Activated naive CD4-positive, alpha-beta T cell treated with anti-CD3 and anti-CD28 coated beads, Interleukin-2, amount 10 ng/mL, durations not matched to agents 7 days and 5 days (primary cell): ENCODE results near the gene CTNND2.
"Not testable (repeated sequence)": the region's sequence is repeated elsewhere in the genome, so short reads cannot be mapped to it uniquely, and the experiment has no call there.

Experiments used
- CTCF ChIA-PET: fragments of 350-600 bp; sonication (Branson Sonifier 250); formaldehyde crosslinking; loops from one replicate; lab custom pipeline; 2021; ENCODE audit warnings: antibody characterized with exemption; lab: Charles Lee
- DNase-seq: peaks from one replicate; pipeline ENCODE4 v3.0.0-alpha.2; 2020
- H3K27ac Mint-ChIP-seq: one replicate; pipeline ENCODE4 v1.8.0; 2021; ENCODE audit warnings: mild to moderate bottlenecking, moderate library complexity, mixed read lengths
- H3K27me3 Mint-ChIP-seq: one replicate; pipeline ENCODE4 v1.8.0; 2021; ENCODE audit warnings: mild to moderate bottlenecking, mixed read lengths
- H3K36me3 Mint-ChIP-seq: one replicate; pipeline ENCODE4 v1.8.0; 2021; ENCODE audit warnings: mixed read lengths
- H3K4me1 Mint-ChIP-seq: one replicate; pipeline ENCODE4 v1.8.0; 2021; ENCODE audit warnings: mixed read lengths
- H3K4me3 Mint-ChIP-seq: one replicate; pipeline ENCODE4 v1.8.0; 2021; ENCODE audit warnings: mild to moderate bottlenecking, moderate library complexity, mixed read lengths
- H3K9me3 Mint-ChIP-seq: one replicate; pipeline ENCODE4 v1.8.0; 2021; ENCODE audit warnings: mixed read lengths

Gene CTNND2

DNA sequence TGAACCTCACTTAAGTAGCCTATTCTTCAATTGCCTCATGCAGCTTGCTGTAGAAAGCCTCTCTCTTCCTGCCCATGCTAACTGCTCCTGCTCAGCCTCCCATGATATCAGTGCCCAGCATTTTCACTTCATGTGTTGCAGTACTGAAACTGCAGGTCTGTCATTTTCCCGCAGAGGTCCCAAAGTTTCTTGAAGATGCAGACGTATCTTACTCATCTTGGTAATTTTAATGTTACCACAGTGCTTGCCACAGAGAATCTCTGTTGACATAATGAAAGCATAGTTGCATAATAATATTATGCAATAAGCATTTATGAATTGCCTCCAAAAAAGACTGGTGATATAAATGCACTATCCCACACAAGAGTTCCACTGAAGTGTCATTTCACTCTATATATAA is 582.1 kb downstream of the CTNND2 start:
- no peak for DNase-seq
- no peaks in the 10 kb centered on the region for H3K9me3 Mint-ChIP-seq
- CTCF ChIA-PET, result no interaction called here

GRCh38 chr5:11319836-11320580 is 584.2 kb downstream of the CTNND2 start:
- DNase-seq, result no peak
- H3K4me1 Mint-ChIP-seq, result no peaks in the 10 kb centered on the region
- no peaks in the 10 kb centered on the region for H3K36me3 Mint-ChIP-seq
- CTCF ChIA-PET, result no interaction called here
- no peak overlapping the region for H3K4me3 Mint-ChIP-seq
- no peaks in the 10 kb centered on the region for H3K9me3 Mint-ChIP-seq
- no peak overlapping the region for H3K27ac Mint-ChIP-seq
- peaks cover 7% of the 10 kb centered on the region for H3K27me3 Mint-ChIP-seq

More for the DNA sequence above, 582.1 kb downstream of the CTNND2 start:
- Mint-ChIP-seq H3K36me3 (no peaks in the 10 kb centered on the region), H3K4me3 (no peak overlapping the region), H3K27me3 (peaks cover 7% of the 10 kb centered on the region), H3K4me1 (no peaks in the 10 kb centered on the region), H3K27ac (no peak overlapping the region)

DNA sequence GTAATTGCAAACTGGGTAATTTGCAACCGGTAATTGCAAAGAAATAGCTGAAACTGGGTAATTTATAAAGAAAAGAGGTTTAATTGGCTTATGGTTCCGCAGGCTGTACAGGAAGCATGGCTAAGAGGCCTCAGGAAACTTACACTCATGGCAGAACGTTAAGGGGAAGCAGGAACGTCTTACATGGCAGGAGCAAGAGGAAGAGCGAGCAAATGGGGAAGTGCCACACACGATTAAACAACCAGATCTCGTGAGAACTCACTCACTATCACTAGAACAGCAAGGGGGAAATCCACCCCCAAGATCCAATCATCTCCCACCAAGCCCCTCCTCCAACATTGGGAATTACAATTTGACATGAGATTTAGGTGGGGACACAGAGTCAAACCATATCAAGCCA is 590.6 kb downstream of the CTNND2 start:
- H3K27ac Mint-ChIP-seq, H3K4me1 Mint-ChIP-seq, H3K9me3 Mint-ChIP-seq, H3K4me3 Mint-ChIP-seq, CTCF ChIA-PET, H3K36me3 Mint-ChIP-seq, H3K27me3 Mint-ChIP-seq, DNase-seq: not testable (repeated sequence)

DNA sequence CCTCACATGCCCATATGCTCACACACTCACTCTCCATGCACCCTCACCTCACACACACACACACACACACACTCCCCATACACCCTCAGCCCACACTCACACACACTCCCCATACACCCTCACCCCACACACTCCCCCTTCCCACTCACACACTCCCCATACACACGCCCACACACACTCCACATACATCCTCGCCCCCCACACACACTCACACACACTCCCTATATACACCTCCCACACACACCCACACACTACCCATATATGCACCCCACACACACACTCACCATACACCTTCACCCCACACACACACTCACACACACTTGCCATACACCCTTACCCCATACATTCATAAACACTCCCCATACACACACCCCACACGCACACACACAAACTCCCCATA is 592.5 kb downstream of the CTNND2 start:
- Mint-ChIP-seq H3K36me3 (no peaks in the 10 kb centered on the region), H3K4me1 (no peaks in the 10 kb centered on the region), H3K9me3 (no peaks in the 10 kb centered on the region), H3K27me3 (no peaks in the 10 kb centered on the region), H3K4me3 (no peak overlapping the region), H3K27ac (no peak overlapping the region)
- CTCF ChIA-PET, result no interaction called here
- DNase-seq, result no peak

GRCh38 chr5:11311272-11311671 is 593.0 kb downstream of the CTNND2 start:
- Mint-ChIP-seq H3K36me3 (no peaks in the 10 kb centered on the region), H3K27me3 (no peaks in the 10 kb centered on the region), H3K4me3 (no peak overlapping the region), H3K4me1 (no peaks in the 10 kb centered on the region), H3K9me3 (no peaks in the 10 kb centered on the region), H3K27ac (no peak overlapping the region)
- CTCF ChIA-PET, result no interaction called here
- DNase-seq, result no peak

DNA sequence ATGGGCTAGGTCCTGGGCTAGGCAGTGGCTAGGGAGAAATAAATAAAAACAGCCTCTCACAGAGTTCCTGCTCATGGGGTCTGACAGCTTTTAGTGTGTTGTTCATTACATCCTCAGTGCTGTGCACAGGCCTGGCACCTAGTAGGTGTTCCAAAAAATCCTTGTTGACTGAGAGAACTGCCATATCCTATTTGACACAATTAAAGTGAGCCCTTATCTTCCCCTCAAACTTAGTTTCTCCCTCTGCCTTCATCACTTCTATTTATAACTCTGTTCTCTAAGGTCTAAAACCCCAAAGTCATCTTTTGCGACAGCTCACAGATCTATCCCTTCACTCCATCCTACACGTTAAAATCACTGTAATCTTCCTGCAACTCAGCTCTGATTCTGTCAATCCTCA is 594.1 kb downstream of the CTNND2 start:
- Mint-ChIP-seq H3K4me3 (no peak overlapping the region), H3K9me3 (no peaks in the 10 kb centered on the region), H3K36me3 (no peaks in the 10 kb centered on the region), H3K27ac (no peak overlapping the region), H3K4me1 (no peaks in the 10 kb centered on the region), H3K27me3 (no peaks in the 10 kb centered on the region)
- DNase-seq, result no peak
- CTCF ChIA-PET, result no interaction called here

DNA sequence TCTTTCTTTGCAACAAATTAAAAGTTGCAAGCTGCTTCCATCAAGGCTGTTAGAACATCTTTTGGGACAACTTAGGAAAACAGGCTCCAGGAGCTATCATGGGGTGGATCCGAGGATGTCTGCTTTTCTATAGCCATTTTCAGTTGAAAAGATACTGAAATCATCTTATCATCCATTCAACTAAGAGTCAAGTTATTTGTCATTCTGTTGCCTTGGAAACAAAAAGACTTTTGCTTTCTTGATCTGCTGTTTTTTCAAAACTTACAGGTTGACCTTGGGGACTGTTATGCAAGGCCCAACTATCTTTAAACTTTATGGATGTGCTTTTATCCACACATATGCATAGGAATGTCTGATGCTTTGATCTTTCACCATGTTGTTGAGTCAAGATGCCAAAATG is 597.9 kb downstream of the CTNND2 start:
- Mint-ChIP-seq H3K4me1 (no peaks in the 10 kb centered on the region), H3K9me3 (no peaks in the 10 kb centered on the region), H3K27me3 (no peaks in the 10 kb centered on the region), H3K4me3 (no peak overlapping the region), H3K36me3 (no peaks in the 10 kb centered on the region), H3K27ac (no peak overlapping the region)
- CTCF ChIA-PET, result no interaction called here
- DNase-seq, result no peak

DNA sequence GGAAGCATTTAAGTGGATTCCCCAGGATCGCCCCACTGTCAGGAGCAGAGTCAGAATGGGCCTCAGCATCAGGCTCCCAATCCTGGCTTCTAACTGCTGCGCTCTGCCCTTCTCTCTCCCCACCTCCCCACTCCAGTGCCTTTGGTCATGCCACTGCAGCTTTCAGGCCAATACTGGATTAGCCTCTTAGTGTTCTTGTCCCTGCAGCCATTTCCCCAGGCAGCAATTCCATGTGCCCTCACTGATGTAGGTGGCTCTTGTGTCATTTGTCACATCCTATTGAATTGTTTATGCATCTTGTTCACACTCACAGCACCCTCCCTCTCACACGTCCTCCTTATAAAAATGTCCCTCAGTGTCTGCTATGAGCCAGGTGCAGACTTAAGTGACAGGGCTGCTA is 599.0 kb downstream of the CTNND2 start:
- Mint-ChIP-seq H3K27ac (no peak overlapping the region), H3K9me3 (no peaks in the 10 kb centered on the region), H3K36me3 (no peaks in the 10 kb centered on the region), H3K4me3 (no peak overlapping the region), H3K27me3 (no peaks in the 10 kb centered on the region), H3K4me1 (no peaks in the 10 kb centered on the region)
- no peak for DNase-seq
- CTCF ChIA-PET, result no interaction called here

- CTCF ChIA-PET, result no interaction called here
- H3K4me3 Mint-ChIP-seq, result no peak overlapping the region
- DNase-seq, result no peak
Observed at GRCh38 chr5:11304641-11305040, 599.6 kb downstream of the CTNND2 start.

GRCh38 chr5:11302663-11303062 is 601.6 kb downstream of the CTNND2 start:
- Mint-ChIP-seq H3K9me3 (no peaks in the 10 kb centered on the region), H3K4me1 (no peaks in the 10 kb centered on the region), H3K36me3 (no peaks in the 10 kb centered on the region), H3K27ac (no peak overlapping the region), H3K27me3 (no peaks in the 10 kb centered on the region), H3K4me3 (no peak overlapping the region)
- DNase-seq, result no peak
- CTCF ChIA-PET, result no interaction called here

More at GRCh38 chr5:11304641-11305040, 599.6 kb downstream of the CTNND2 start:
- no peaks in the 10 kb centered on the region for H3K4me1 Mint-ChIP-seq
- H3K9me3 Mint-ChIP-seq, result no peaks in the 10 kb centered on the region
- H3K27ac Mint-ChIP-seq, result no peak overlapping the region
- H3K27me3 Mint-ChIP-seq, result no peaks in the 10 kb centered on the region
- no peaks in the 10 kb centered on the region for H3K36me3 Mint-ChIP-seq

GRCh38 chr5:11301171-11301570 is 603.1 kb downstream of the CTNND2 start:
- no peaks in the 10 kb centered on the region for H3K9me3 Mint-ChIP-seq
- no peaks in the 10 kb centered on the region for H3K27me3 Mint-ChIP-seq
- H3K4me1 Mint-ChIP-seq, result no peaks in the 10 kb centered on the region
- no peak overlapping the region for H3K27ac Mint-ChIP-seq
- CTCF ChIA-PET, result no interaction called here
- no peaks in the 10 kb centered on the region for H3K36me3 Mint-ChIP-seq
- H3K4me3 Mint-ChIP-seq, result no peak overlapping the region
- DNase-seq, result no peak

DNA sequence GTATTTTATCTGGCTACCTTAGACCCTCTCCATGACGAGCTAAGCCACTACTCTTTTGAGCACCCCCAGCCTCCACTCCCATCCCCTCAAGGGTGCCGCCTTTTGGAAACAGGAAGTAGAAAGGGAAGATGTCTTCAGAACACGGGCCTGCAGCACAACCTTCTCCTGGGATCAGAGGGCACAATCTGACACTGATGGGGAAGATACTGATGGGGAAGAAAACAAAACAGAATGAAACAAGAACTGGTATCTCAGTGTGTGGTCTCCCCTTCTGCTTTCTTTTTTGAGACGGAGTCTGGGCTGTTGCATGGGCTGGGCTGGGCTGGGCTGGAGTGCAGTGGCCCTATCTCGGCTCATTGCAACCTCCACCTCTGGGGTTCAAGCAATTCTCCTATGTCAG is 603.5 kb downstream of the CTNND2 start:
- DNase-seq, result no peak
- CTCF ChIA-PET, result no interaction called here
- H3K36me3 Mint-ChIP-seq, result no peaks in the 10 kb centered on the region
- no peaks in the 10 kb centered on the region for H3K27me3 Mint-ChIP-seq
- H3K4me3 Mint-ChIP-seq, result no peak overlapping the region
- no peaks in the 10 kb centered on the region for H3K9me3 Mint-ChIP-seq
- no peaks in the 10 kb centered on the region for H3K4me1 Mint-ChIP-seq
- H3K27ac Mint-ChIP-seq, result no peak overlapping the region

GRCh38 chr5:11298877-11299276 is 605.4 kb downstream of the CTNND2 start:
- CTCF ChIA-PET, result no interaction called here
- DNase-seq, result no peak
- H3K4me3 Mint-ChIP-seq, result no peak overlapping the region
- H3K27ac Mint-ChIP-seq, result no peak overlapping the region
- H3K27me3 Mint-ChIP-seq, result no peaks in the 10 kb centered on the region
- H3K36me3 Mint-ChIP-seq, result no peaks in the 10 kb centered on the region
- no peaks in the 10 kb centered on the region for H3K4me1 Mint-ChIP-seq
- no peaks in the 10 kb centered on the region for H3K9me3 Mint-ChIP-seq

DNA sequence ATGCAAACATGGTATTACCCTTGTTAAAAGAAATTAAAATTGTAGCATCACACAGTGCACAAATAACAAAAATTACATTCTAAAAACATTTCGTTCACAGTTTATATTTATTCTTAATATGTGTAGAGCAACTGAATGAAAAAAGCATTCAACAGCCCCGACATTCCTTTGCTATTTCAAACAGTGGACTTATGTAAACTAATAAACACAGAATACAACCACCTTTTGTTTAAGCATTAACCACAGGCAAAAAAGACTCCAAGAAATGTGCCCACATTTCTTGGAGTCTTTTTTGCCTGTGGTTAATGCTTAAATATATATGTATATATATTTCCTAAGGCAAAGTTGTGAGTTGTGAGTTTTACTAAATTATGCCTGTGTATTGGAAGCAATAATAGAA is 610.7 kb downstream of the CTNND2 start:
- CTCF ChIA-PET, result interaction anchor here (0.8 kb wide), 1 partner anchor 27 kb away, joined by 3 read pairs; no protein-coding TSS in a partner anchor
- Mint-ChIP-seq H3K9me3 (no peaks in the 10 kb centered on the region), H3K4me1 (no peaks in the 10 kb centered on the region), H3K27ac (no peak overlapping the region), H3K27me3 (peaks cover 9% of the 10 kb centered on the region), H3K36me3 (no peaks in the 10 kb centered on the region), H3K4me3 (no peak overlapping the region)
- DNase-seq, result no peak

- Mint-ChIP-seq H3K27ac (no peak overlapping the region), H3K27me3 (peaks cover 9% of the 10 kb centered on the region), H3K4me3 (no peak overlapping the region), H3K9me3 (no peaks in the 10 kb centered on the region), H3K4me1 (no peaks in the 10 kb centered on the region), H3K36me3 (no peaks in the 10 kb centered on the region)
- no peak for DNase-seq
- CTCF ChIA-PET, result interaction anchor here (0.8 kb wide), 1 partner anchor 26 kb away, joined by 3 read pairs; no protein-coding TSS in a partner anchor
Observed at GRCh38 chr5:11292648-11293356, 611.4 kb downstream of the CTNND2 start.
